ENCODE results near the gene PYGO1.

Gene PYGO1, protein sequence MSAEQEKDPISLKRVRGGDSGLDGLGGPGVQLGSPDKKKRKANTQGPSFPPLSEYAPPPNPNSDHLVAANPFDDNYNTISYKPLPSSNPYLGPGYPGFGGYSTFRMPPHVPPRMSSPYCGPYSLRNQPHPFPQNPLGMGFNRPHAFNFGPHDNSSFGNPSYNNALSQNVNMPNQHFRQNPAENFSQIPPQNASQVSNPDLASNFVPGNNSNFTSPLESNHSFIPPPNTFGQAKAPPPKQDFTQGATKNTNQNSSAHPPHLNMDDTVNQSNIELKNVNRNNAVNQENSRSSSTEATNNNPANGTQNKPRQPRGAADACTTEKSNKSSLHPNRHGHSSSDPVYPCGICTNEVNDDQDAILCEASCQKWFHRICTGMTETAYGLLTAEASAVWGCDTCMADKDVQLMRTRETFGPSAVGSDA

DNA sequence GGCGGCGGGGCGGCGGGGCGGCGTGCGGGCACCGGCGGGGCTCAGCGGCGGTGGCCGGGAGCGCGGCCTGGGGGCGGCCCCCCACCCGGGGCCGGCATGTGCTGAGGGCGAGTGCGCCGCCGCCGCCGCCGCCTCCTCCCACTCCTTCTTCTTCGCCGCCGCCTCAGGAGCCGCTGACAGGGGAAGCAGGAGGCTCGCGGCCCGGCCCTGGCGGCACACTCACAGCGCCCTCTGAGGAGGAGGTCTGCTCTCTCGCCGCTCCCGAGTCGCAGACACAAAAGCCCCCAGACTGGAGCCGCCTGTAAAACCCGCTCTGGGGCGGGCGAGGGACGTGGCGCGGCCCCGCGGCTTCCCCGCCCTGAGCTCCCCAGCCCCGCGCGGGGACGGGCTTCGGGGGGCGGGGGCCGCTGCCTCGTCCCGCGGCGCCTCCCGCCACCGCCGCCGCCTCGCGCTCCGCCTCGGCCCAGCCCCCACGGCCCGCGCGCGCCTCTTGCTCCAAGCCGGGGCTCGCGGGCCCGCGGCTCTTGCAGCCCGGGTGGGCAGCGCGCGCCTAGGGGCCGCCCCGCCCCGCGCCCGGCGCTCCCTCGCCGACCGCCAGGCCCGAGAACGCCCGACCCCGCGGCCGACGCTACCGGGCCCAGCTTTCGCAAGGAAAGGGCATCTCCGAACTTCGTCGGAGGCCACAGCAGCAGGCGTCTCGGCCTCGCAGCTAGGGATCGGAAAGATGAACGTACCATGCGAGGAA, at the start of gene PYGO1:
PYGO1 (minus strand) TSS at position 276 of the 745 bp plus-strand sequence. CDS start 462 bp downstream, outside the sequence.
- DNase-seq (ENCODE audit: low read depth, low spot score), result no peak
- CTCF ChIA-PET, result interaction anchor here (0.7 kb wide), 1 partner anchor 7 kb away, joined by 3 read pairs; no protein-coding TSS in a partner anchor
- POLR2A ChIA-PET, result interaction anchor here (0.6 kb wide), 1 partner anchor 12 kb away, joined by 3 read pairs; no protein-coding TSS in a partner anchor
- TF ChIP-seq, protein P1, sequence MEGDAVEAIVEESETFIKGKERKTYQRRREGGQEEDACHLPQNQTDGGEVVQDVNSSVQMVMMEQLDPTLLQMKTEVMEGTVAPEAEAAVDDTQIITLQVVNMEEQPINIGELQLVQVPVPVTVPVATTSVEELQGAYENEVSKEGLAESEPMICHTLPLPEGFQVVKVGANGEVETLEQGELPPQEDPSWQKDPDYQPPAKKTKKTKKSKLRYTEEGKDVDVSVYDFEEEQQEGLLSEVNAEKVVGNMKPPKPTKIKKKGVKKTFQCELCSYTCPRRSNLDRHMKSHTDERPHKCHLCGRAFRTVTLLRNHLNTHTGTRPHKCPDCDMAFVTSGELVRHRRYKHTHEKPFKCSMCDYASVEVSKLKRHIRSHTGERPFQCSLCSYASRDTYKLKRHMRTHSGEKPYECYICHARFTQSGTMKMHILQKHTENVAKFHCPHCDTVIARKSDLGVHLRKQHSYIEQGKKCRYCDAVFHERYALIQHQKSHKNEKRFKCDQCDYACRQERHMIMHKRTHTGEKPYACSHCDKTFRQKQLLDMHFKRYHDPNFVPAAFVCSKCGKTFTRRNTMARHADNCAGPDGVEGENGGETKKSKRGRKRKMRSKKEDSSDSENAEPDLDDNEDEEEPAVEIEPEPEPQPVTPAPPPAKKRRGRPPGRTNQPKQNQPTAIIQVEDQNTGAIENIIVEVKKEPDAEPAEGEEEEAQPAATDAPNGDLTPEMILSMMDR (IDR thresholded peaks at IDR 0.05; ENCODE audit: insufficient read depth, low read length, missing control alignments), result peak; percentile 10
- H3K4me3 ChIP-seq (ENCODE audit: low read depth, low read length), result peak within 1 kb of the TSS; percentile 72

DNA sequence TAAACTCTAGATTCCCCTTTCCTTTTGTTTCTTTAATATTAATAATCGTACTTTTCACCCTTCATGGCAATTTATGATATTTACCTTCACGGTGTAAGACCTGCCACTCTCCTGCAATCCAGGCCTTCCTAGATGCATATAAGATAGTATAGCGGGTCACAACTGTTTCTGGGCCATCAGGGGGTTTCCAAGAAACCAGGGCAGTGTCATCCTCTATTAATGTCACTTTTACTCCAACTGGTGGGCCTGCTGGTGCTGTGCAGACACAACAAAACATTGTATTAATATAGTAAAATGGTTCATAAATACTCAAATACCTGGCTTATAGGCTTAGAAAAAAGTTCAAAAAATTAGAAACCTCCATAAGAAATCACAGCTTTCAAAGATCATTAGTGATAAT, 48.9 kb upstream of the PYGO1 start:
- TF ChIP-seq, protein P1 (IDR thresholded peaks at IDR 0.05; ENCODE audit: insufficient read depth, low read length, missing control alignments), result no peak
- POLR2A ChIA-PET, result no interaction called here
- no peak for DNase-seq (ENCODE audit: low read depth, low spot score)
- CTCF ChIA-PET, result interaction anchor here (1.3 to 3.5 kb wide), 3 partner anchors 10 to 111 kb away, joined by 4 to 38 read pairs (median 7); no protein-coding TSS in a partner anchor
- H3K4me3 ChIP-seq (ENCODE audit: low read depth, low read length), result no peak overlapping the region

DNA sequence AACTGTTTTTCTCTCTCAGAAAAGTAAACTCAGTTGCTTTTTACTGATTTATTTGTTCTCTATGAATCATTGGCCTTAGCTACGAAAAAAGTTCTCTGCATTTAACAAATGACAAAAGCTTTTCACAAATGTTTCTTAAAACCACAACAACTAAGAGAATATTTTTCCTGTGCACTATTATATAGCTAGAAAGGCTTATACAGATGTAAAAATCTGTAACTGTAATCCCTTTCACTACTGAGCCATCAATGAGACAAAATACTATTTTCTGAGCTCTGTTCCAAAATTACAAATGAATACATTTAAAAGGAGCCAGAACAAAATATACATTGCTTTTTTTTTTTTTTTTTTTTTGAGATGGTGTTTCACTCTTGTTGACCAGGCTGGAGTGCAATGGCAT, 45.6 kb upstream of the PYGO1 start:
- CTCF ChIA-PET, result interaction anchor here (1.0 kb wide), 1 partner anchor 108 kb away, joined by 3 read pairs; no protein-coding TSS in a partner anchor
- TF ChIP-seq, protein P1 (IDR thresholded peaks at IDR 0.05; ENCODE audit: insufficient read depth, low read length, missing control alignments), result no peak
- no peak overlapping the region for H3K4me3 ChIP-seq (ENCODE audit: low read depth, low read length)
- no peak for DNase-seq (ENCODE audit: low read depth, low spot score)
- POLR2A ChIA-PET, result no interaction called here

DNA sequence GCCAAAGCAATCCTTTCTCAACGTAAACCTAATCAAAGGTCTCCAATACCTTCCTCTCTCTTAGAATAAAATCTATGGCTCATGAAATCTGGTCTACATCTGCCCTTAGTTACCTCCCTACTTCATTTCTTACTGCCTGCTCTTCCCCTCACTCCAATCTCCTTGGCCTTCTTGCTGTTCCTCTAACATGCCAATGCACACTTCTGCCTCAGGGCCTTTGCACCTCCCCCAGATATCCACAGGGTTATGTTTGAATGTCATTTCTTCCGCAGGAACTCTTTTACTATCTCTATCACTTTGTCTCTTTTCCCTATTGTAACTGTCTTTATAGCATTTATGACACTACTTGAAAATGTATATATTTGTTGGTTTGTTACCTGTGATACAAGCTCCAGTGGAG, 44.3 kb upstream of the PYGO1 start:
- H3K4me3 ChIP-seq (ENCODE audit: low read depth, low read length), result no peak overlapping the region
- no peak for DNase-seq (ENCODE audit: low read depth, low spot score)
- ChIA-PET CTCF (no interaction called here), POLR2A (no interaction called here)
- TF ChIP-seq, protein P1 (IDR thresholded peaks at IDR 0.05; ENCODE audit: insufficient read depth, low read length, missing control alignments), result no peak

DNA sequence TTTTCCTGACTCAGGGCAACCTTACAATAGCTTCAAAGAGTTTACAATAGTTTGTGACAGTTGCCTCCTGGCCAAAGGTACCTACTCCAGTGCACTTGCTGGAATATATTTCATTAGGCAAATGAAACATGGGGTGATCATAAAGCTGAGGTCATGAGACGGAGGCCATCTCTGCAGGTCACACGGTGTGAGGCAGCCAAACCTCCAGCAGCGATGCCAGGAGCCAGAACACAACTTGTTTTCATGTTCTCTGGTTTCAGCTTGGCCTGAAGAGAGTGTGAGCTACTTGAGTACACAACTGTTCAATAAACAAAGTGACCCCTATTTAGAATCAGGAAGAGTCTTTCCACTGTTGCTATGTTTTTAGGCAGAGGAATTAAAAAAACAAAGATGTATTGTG, 42.7 kb upstream of the PYGO1 start:
- TF ChIP-seq, protein P1 (IDR thresholded peaks at IDR 0.05; ENCODE audit: insufficient read depth, low read length, missing control alignments), result no peak
- ChIA-PET CTCF (interaction anchor here (1.0 to 1.4 kb wide), 2 partner anchors 8 to 104 kb away, joined by 4 to 5 read pairs; no protein-coding TSS in a partner anchor), POLR2A (no interaction called here)
- no peak for DNase-seq (ENCODE audit: low read depth, low spot score)
- H3K4me3 ChIP-seq (ENCODE audit: low read depth, low read length), result no peak overlapping the region

DNA sequence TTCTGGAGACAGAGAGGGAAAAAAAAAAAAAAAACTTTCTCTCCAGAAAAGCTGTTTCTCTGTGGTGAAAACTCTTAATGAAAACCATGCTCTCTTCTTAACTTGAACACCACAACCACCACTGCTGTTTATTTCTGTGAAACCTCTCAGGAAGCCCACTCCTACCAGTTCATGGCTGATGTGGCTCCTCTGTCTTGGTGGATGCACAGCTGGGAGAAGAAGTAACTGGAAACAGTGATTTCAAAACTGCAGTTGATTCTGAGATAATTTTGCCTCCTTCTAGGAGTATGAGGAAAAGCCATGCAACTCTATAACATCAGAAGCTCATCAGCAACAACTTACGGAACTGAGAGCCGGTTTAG, 40.2 kb upstream of the PYGO1 start:
- no peak overlapping the region for H3K4me3 ChIP-seq (ENCODE audit: low read depth, low read length)
- ChIA-PET CTCF (interaction anchor here (1.0 to 1.6 kb wide), 6 partner anchors 11 to 218 kb away, joined by 3 to 6 read pairs (median 4); no protein-coding TSS in a partner anchor), POLR2A (interaction anchor here (0.6 kb wide), 1 partner anchor 13 kb away, joined by 3 read pairs; no protein-coding TSS in a partner anchor)
- DNase-seq (ENCODE audit: low read depth, low spot score), result no peak
- TF ChIP-seq, protein P1 (IDR thresholded peaks at IDR 0.05; ENCODE audit: insufficient read depth, low read length, missing control alignments), result no peak

All from AG04449 (cell line).